SHP77 (cell line): ENCODE measurements around the gene FAM83G.
A peak's percentile ranks its signal among the peaks of the same experiment; 100 is the strongest.
"Not testable (repeated sequence)": the region's sequence is repeated elsewhere in the genome, so short reads cannot be mapped to it uniquely, and the experiment has no call there.

Source experiments
- DNase-seq, 2 experiments: peaks; one replicate each; lab custom pipeline; 2025; lab: John Stamatoyannopoulos, UW

Gene FAM83G

GRCh38 chr17:18951941-18952842, 52.4 kb downstream of the FAM83G start, which contains the start of gene SLC5A10:
SLC5A10 (plus strand) TSS chr17:18952165; CDS start chr17:18952206, 41 bp downstream.
- DNase-seq = peak in 1 of 2 experiments; percentile 10

GRCh38 chr17:18950944-18951905, 53.3 kb downstream of the FAM83G start:
- no peak for DNase-seq

- no peak for DNase-seq
These were observed 54.2 kb downstream of the FAM83G start for GRCh38 chr17:18950346-18950745.

GRCh38 chr17:18949566-18949965, 55.0 kb downstream of the FAM83G start:
- DNase-seq = no peak

GRCh38 chr17:18948476-18949006, 56.0 kb downstream of the FAM83G start:
- no peak for DNase-seq

- DNase-seq = no peak
These were observed 56.7 kb downstream of the FAM83G start for GRCh38 chr17:18947866-18948265.

- no peak for DNase-seq
These were observed 58.0 kb downstream of the FAM83G start for GRCh38 chr17:18946536-18946935.

- no peak for DNase-seq
These were observed 59.9 kb downstream of the FAM83G start for GRCh38 chr17:18944646-18945045.

GRCh38 chr17:18938692-18939023, 65.9 kb downstream of the FAM83G start:
- DNase-seq = no peak

- no peak for DNase-seq
These were observed 66.4 kb downstream of the FAM83G start for GRCh38 chr17:18937981-18938691.

- no peak for DNase-seq
These were observed 71.2 kb downstream of the FAM83G start for GRCh38 chr17:18933102-18934058.

GRCh38 chr17:18932360-18933055, 72.1 kb downstream of the FAM83G start:
- no peak for DNase-seq

GRCh38 chr17:18928628-18929125, 75.9 kb downstream of the FAM83G start:
- no peak for DNase-seq

GRCh38 chr17:18925187-18925586, 79.4 kb downstream of the FAM83G start:
- no peak for DNase-seq

GRCh38 chr17:18922596-18922995, 82.0 kb downstream of the FAM83G start:
- not testable (repeated sequence) for DNase-seq

GRCh38 chr17:18921912-18922451, 82.6 kb downstream of the FAM83G start:
- no peak for DNase-seq

- no peak for DNase-seq
These were observed 83.1 kb downstream of the FAM83G start for GRCh38 chr17:18921485-18921884.

GRCh38 chr17:18920911-18921441, 83.6 kb downstream of the FAM83G start:
- no peak for DNase-seq

GRCh38 chr17:18919963-18920362, 84.6 kb downstream of the FAM83G start:
- DNase-seq = no peak
